H1 (cell line): ENCODE results near the gene TEF. TPM values are rescaled to one million over a fixed set of nuclear protein-coding genes. Genes with fewer than 3 reads are reported as not detected.

Experiments used
- CTCF ChIA-PET: fragments of 300-600 bp; sonication (Branson Sonifier 250); formaldehyde crosslinking; loops from one replicate; lab custom pipeline; 2021; ENCODE audit not compliant: partially characterized antibody; lab: Charles Lee
- POLR2A ChIA-PET: fragments of 300-600 bp; sonication (Branson Sonifier 250); formaldehyde crosslinking; loops from one replicate; lab custom pipeline; 2021; ENCODE audit warnings: inconsistent platforms; ENCODE audit not compliant: partially characterized antibody; lab: Charles Lee
- DNase-seq, 2 experiments: peaks; one replicate each; pipeline versions ENCODE4 v3.0.0 to v3.0.0-alpha.2; 2010 to 2022; ENCODE audit warnings: low spot score in 2 of 2, low read depth in 1 of 2, mixed read lengths in 1 of 2
- FAIRE-seq: peaks from 2 replicates; lab custom pipeline; 2011; peaks lifted over from hg19 to GRCh38; lab: Jason Lieb, UNC
- H2AFZ ChIP-seq: 2 replicates; pipeline ENCODE4 v1.8.1; 2012; ENCODE audit warnings: low read length, inconsistent platforms
- H2AK5ac ChIP-seq: 2 replicates; pipeline ENCODE4 v1.6.1; 2013; ENCODE audit warnings: low read depth, low read length
- H2BK120ac ChIP-seq: replicated peaks from 2 replicates; pipeline ENCODE3; 2013; ENCODE audit warnings: low read depth, low read length, inconsistent platforms
- H2BK12ac ChIP-seq: 2 replicates; pipeline ENCODE4 v1.6.1; 2013; ENCODE audit warnings: low read depth, low read length
- H2BK15ac ChIP-seq: 2 replicates; pipeline ENCODE4 v1.6.1; 2013; ENCODE audit warnings: low read length
- H2BK20ac ChIP-seq: 2 replicates; pipeline ENCODE4 v1.6.1; 2013; ENCODE audit warnings: low read length
- H2BK5ac ChIP-seq: 2 replicates; pipeline ENCODE4 v1.6.1; 2013; ENCODE audit warnings: low read depth, low read length
- H3K14ac ChIP-seq: 2 replicates; pipeline ENCODE4 v1.6.1; 2013; ENCODE audit warnings: inconsistent platforms; ENCODE audit not compliant: insufficient read length
- H3K18ac ChIP-seq: 2 replicates; pipeline ENCODE4 v1.6.1; 2013; ENCODE audit warnings: low read length; ENCODE audit errors: extremely low read depth
- H3K23ac ChIP-seq: 2 replicates; pipeline ENCODE4 v1.6.1; 2013; ENCODE audit warnings: inconsistent platforms; ENCODE audit not compliant: insufficient read length
- H3K23me2 ChIP-seq: 2 replicates; pipeline ENCODE4 v1.6.1; 2013; ENCODE audit warnings: low read depth, low read length
- H3K27ac ChIP-seq: 2 replicates; pipeline ENCODE4 v1.6.1; 2011; ENCODE audit warnings: low read depth, low read length, inconsistent platforms
- H3K27me3 ChIP-seq, 4 experiments: replicated peaks in 1 of 4; 1 replicate in 1 of 4; 2 replicates in 3 of 4; pipeline versions ENCODE4 v1.6.1 to v1.8.1; 2011 to 2013; ENCODE audit warnings: low read length in 3 of 4, mild to moderate bottlenecking in 3 of 4, inconsistent platforms in 2 of 4, mixed read lengths in 2 of 4, moderate library complexity in 1 of 4; ENCODE audit not compliant: control insufficient read depth in 3 of 4, insufficient read depth in 3 of 4; ENCODE audit errors: extremely low read depth in 1 of 4
- H3K36me3 ChIP-seq, 4 experiments: 2 replicates each; pipeline versions ENCODE4 v1.6.1 to v1.8.1; 2011 to 2013; ENCODE audit warnings: mild to moderate bottlenecking in 4 of 4, low read length in 3 of 4, moderate library complexity in 2 of 4, control low read depth in 1 of 4, inconsistent platforms in 1 of 4; ENCODE audit not compliant: insufficient read depth in 4 of 4, control insufficient read depth in 2 of 4
- H3K4ac ChIP-seq: replicated peaks from 2 replicates; pipeline ENCODE3; 2013; ENCODE audit warnings: low read length, low read depth, mixed read lengths, inconsistent platforms; ENCODE audit not compliant: insufficient read length
- H3K4me1 ChIP-seq, 4 experiments: replicated peaks in 1 of 4; 1 replicate in 1 of 4; 2 replicates in 3 of 4; pipeline versions ENCODE4 v1.6.1 to v1.8.1; 2011 to 2013; ENCODE audit warnings: low read length in 3 of 4, inconsistent platforms in 2 of 4, mixed read lengths in 1 of 4; ENCODE audit not compliant: insufficient read depth in 4 of 4, control insufficient read depth in 3 of 4
- H3K4me2 ChIP-seq, 2 experiments: 2 replicates each; pipeline versions ENCODE4 v1.6.1 to v1.8.1; 2011 to 2013; ENCODE audit warnings: low read depth in 2 of 2, low read length in 2 of 2, control low read depth in 1 of 2, inconsistent platforms in 1 of 2, mild to moderate bottlenecking in 1 of 2; ENCODE audit not compliant: insufficient read depth in 1 of 2
- H3K4me3 ChIP-seq, 4 experiments: fragments of 200-600, 300-600 bp in 1 of 4; sonication (generic), shearing (Covaris generic), sonication (Bioruptor Twin) in 1 of 4; 2 replicates each; pipeline versions ENCODE4 v1.5.1 to v1.8.1; 2011 to 2016; ENCODE audit warnings: low read length in 4 of 4, low read depth in 3 of 4, control low read depth in 2 of 4, inconsistent platforms in 2 of 4, mild to moderate bottlenecking in 2 of 4, mixed read lengths in 1 of 4, moderate library complexity in 1 of 4; ENCODE audit not compliant: insufficient read depth in 2 of 4; ENCODE audit errors: extremely low read depth in 1 of 4
- H3K56ac ChIP-seq: replicated peaks from 2 replicates; pipeline ENCODE3; 2013; ENCODE audit warnings: low read depth, mild to moderate bottlenecking, mixed read lengths, low read length, inconsistent platforms; ENCODE audit not compliant: insufficient read length
- H3K79me1 ChIP-seq: 2 replicates; pipeline ENCODE4 v1.6.1; 2013; ENCODE audit warnings: low read depth, low read length, control low read depth
- H3K79me2 ChIP-seq, 2 experiments: 2 replicates each; pipeline versions ENCODE4 v1.6.1 to v1.8.1; 2012 to 2013; ENCODE audit warnings: low read length in 2 of 2, mild to moderate bottlenecking in 2 of 2, inconsistent platforms in 1 of 2; ENCODE audit not compliant: insufficient read depth in 2 of 2, control insufficient read depth in 1 of 2
- H3K9ac ChIP-seq, 4 experiments: replicated peaks in 1 of 4; 1 replicate in 1 of 4; 2 replicates in 3 of 4; pipeline versions ENCODE4 v1.6.1 to v1.8.1; 2011 to 2013; ENCODE audit warnings: low read depth in 3 of 4, low read length in 3 of 4, control low read depth in 2 of 4, mild to moderate bottlenecking in 2 of 4, moderate library complexity in 2 of 4, inconsistent platforms in 1 of 4; ENCODE audit errors: extremely low read depth in 1 of 4
- H3K9me3 ChIP-seq, 2 experiments: 2 replicates each; pipeline versions ENCODE4 v1.6.1 to v1.8.1; 2012 to 2013; ENCODE audit warnings: mild to moderate bottlenecking in 2 of 2, moderate library complexity in 2 of 2, control low read depth in 1 of 2, inconsistent platforms in 1 of 2, low read depth in 1 of 2, low read length in 1 of 2, mixed read lengths in 1 of 2; ENCODE audit not compliant: insufficient read depth in 2 of 2
- H4K20me1 ChIP-seq, 2 experiments: replicated peaks in 1 of 2; 2 replicates each; pipeline versions ENCODE3 to v1.8.1; 2011 to 2013; ENCODE audit warnings: inconsistent platforms in 2 of 2, low read length in 2 of 2, mild to moderate bottlenecking in 1 of 2; ENCODE audit not compliant: insufficient read depth in 2 of 2, control insufficient read depth in 1 of 2
- H4K5ac ChIP-seq: 2 replicates; pipeline ENCODE4 v1.6.1; 2013; ENCODE audit warnings: low read length, low read depth, mixed read lengths, inconsistent platforms; ENCODE audit not compliant: insufficient read length
- H4K8ac ChIP-seq: 2 replicates; pipeline ENCODE4 v1.8.0; 2013; ENCODE audit warnings: mild to moderate bottlenecking, moderate library complexity, low read length, inconsistent platforms; ENCODE audit not compliant: insufficient read depth; ENCODE audit errors: extremely low read depth
- H4K91ac ChIP-seq: replicated peaks from 2 replicates; pipeline ENCODE3; 2013; ENCODE audit warnings: low read length, mixed read lengths, inconsistent platforms; ENCODE audit not compliant: insufficient read length
- ATF3 ChIP-seq: IDR thresholded peaks from 2 replicates; pipeline ENCODE4 v1.6.1; 2011; ENCODE audit warnings: low read depth, mild to moderate bottlenecking, low read length; ENCODE audit not compliant: insufficient read depth
- E2F6 ChIP-seq: IDR thresholded peaks from 2 replicates; pipeline ENCODE4 v1.6.1; 2012; ENCODE audit warnings: inconsistent platforms
- EP300 ChIP-seq, 2 experiments: IDR thresholded peaks; 1 replicate in 1 of 2; 2 replicates in 1 of 2; pipeline ENCODE4 v1.6.1; 2011 to 2012; ENCODE audit warnings: low read depth in 2 of 2, low read length in 2 of 2, mild to moderate bottlenecking in 2 of 2, borderline replicate concordance in 1 of 2, inconsistent platforms in 1 of 2, moderate library complexity in 1 of 2
- JUN ChIP-seq: IDR thresholded peaks from 2 replicates; pipeline ENCODE4 v1.6.1; 2011; ENCODE audit warnings: low read depth, mild to moderate bottlenecking, improper control_type of control experiment, low read length
- RAD21 ChIP-seq, 2 experiments: IDR thresholded peaks in 1 of 2; conservative IDR thresholded peaks in 1 of 2; 2 replicates each; pipeline ENCODE4 v1.6.1; 2011; ENCODE audit warnings: low read depth in 2 of 2, low read length in 2 of 2, improper control_type of control experiment in 1 of 2, inconsistent platforms in 1 of 2, mild to moderate bottlenecking in 1 of 2, moderate library complexity in 1 of 2
- RBBP5 ChIP-seq: IDR thresholded peaks from 2 replicates; pipeline ENCODE4 v1.7.1; 2012; ENCODE audit warnings: low read depth, mild to moderate bottlenecking, inconsistent platforms, low read length, moderate library complexity, borderline replicate concordance
- WGBS, 2 experiments: shearing (Covaris generic) in 1 of 2; methylation state at CpG; one replicate each; pipeline versions ENCODE4 v1.1.6 to v1.1.7; 2013 to 2015; ENCODE audit warnings: low lambda C conversion rate in 2 of 2, mixed read lengths in 2 of 2, inconsistent platforms in 1 of 2, low coverage in 1 of 2, missing lambda C conversion rate in 1 of 2; ENCODE audit not compliant: insufficient replicate concordance in 2 of 2, insufficient coverage in 1 of 2, insufficient read length in 1 of 2; ENCODE audit errors: extremely low coverage in 1 of 2, missing lambda C conversion rate in 1 of 2; 5-methylcytosine and 5-hydroxymethylcytosine counted together
- polyA plus RNA-seq, 7 experiments: library from polyadenylated mRNA; depleted of rRNA in 3 of 7; stranded (reverse) in 5 of 7; unstranded in 2 of 7; fragments of >200 nt in 5 of 7; fragments of 200-250 nt in 2 of 7; gene quantifications; 1 replicate in 5 of 7; 2 replicates in 1 of 7; 4 replicates in 1 of 7; pipeline versions ENCODE4 v1.2.1 to v1.2.3, GENCODE V29; 2011 to 2013; ENCODE audit warnings: missing spikeins in 2 of 7, mixed read lengths in 2 of 7
- total RNA-seq: library from RNA; stranded (reverse); fragmentation: NEBNext Ultra II Directional; extraction: Animal tissue kit (Norgen Biotek cat#: 25700); gene quantifications from 2 replicates; pipeline ENCODE4 v1.2.1, GENCODE V29; 2021

The TEF gene
- total and polyA plus RNA-seq, 2 of the 8 experiments (the other 6 are each of a cell fraction or from before 2014, with no cell fraction given) = 7.4 to 9.0 TPM

GRCh38 chr22:41408665-41409064 lies 26.9 kb downstream of the TEF start:
- FAIRE-seq = no peak
- Histone ChIP-seq H3K23me2 (no peaks in the 10 kb centered on the region; the same call in 1 of the 2 replicates), H2BK20ac (no peak overlapping the region), H3K14ac (no peak overlapping the region), H3K4me1 (peaks cover 0 to 13% (median 8%) of the 10 kb centered on the region in 4 experiments; a peak in 6 of 7 replicates), H3K9me3 (no peaks in the 10 kb centered on the region), H4K91ac (no peak overlapping the region), H3K79me1 (no peaks in the 10 kb centered on the region), H2BK12ac (no peak overlapping the region), H3K79me2 (no peaks in the 10 kb centered on the region), H3K36me3 (no peaks in the 10 kb centered on the region), H3K9ac (no peak overlapping the region), H3K4ac (no peak overlapping the region), H3K23ac (no peak overlapping the region), H3K18ac (no peak overlapping the region), H3K4me3 (no peak overlapping the region), H4K20me1 (no peaks in the 10 kb centered on the region), H4K8ac (peak overlapping the region; percentile 11; the same call in 1 of the 2 replicates), H4K5ac (no peak overlapping the region), H3K27me3 (no peaks in the 10 kb centered on the region), H3K4me2 (no peak overlapping the region), H2BK15ac (no peak overlapping the region), H2BK120ac (no peak overlapping the region), H2BK5ac (no peak overlapping the region), H2AK5ac (no peak overlapping the region), H3K56ac (no peak overlapping the region), H3K27ac (no peak overlapping the region), H2AFZ (no peak overlapping the region)
- no peak for DNase-seq
- WGBS, 2 experiments = 90% methylated on average over 8 of the region's 8 CpGs; no CpG with 5 or more reads in 1 of the 2 experiments
- ChIA-PET CTCF (interaction anchor here (0.6 to 15.8 kb wide), 5 partner anchors 97 to 996 kb away, joined by 3 to 269 read pairs (median 6); no protein-coding TSS in a partner anchor), POLR2A (interaction anchor here (0.9 to 3.9 kb wide), 3 partner anchors 10 to 223 kb away, joined by 4 to 16 read pairs (median 4); partner anchors contain the start of gene TEF)
- TF ChIP-seq EP300 (IDR thresholded peaks at IDR 0.05; ENCODE audit: borderline replicate concordance in 1 of 2, low read depth in 2 of 2, low read length in 2 of 2) (no peak), RBBP5 (no peak), JUN (no peak), E2F6 (no peak), ATF3 (no peak), RAD21 (IDR thresholded peaks at IDR 0.05 in 1 of 2, conservative IDR thresholded peaks at IDR 0.05 in 1 of 2; ENCODE audit: low read depth in 2 of 2, low read length in 2 of 2) (no peak)
